HCT116 (cell line): ENCODE measurements around the gene CWC22. TPM values are rescaled to one million over a fixed set of nuclear protein-coding genes. Genes with fewer than 3 reads are reported as not detected.

ENCODE experiments used
- ATAC-seq: fragments of 200-7000 bp; cut with Tn5 transposase; 2 replicates; pipeline ENCODE4 v1.9.1; 2020; ENCODE audit warnings: mild to moderate bottlenecking, moderate library complexity
- BruUV-seq: library from RNA; stranded (reverse); fragments of 400-500 nt; replicated peaks from 2 replicates; lab custom pipeline; 2021; lab: Mats Ljungman, UMichigan
- CTCF ChIA-PET: fragments of 300-600 bp; sonication (Branson Sonifier 250); formaldehyde crosslinking; loops from one replicate; lab custom pipeline; 2021; ENCODE audit warnings: antibody characterized with exemption; lab: Charles Lee
- POLR2A ChIA-PET: fragments of 300-600, 350-600 bp; sonication (Branson Sonifier 250); formaldehyde crosslinking; loops from one replicate; lab custom pipeline; 2021; ENCODE audit warnings: antibody characterized with exemption; lab: Charles Lee
- RAD21 ChIA-PET, 2 experiments: fragments of 300-600 bp; sonication (Branson Sonifier 250); formaldehyde crosslinking; loops; one replicate each; lab custom pipeline; 2023; ENCODE audit warnings: low total read pairs in 2 of 2; ENCODE audit not compliant: uncharacterized antibody in 2 of 2, unreplicated experiment in 2 of 2, low non-redundant PET in 1 of 2; lab: Charles Lee
- DNase-seq: peaks from one replicate; pipeline ENCODE4 v3.0.0-alpha.2; 2010; ENCODE audit warnings: low read depth, low spot score
- H2AFZ ChIP-seq: fragments of 200-600 bp; shearing (Covaris generic), sonication (generic); 2 replicates; pipeline ENCODE4 v1.6.1; 2017; ENCODE audit warnings: low read depth, mixed run types, mixed read lengths, antibody characterized with exemption, low read length; ENCODE audit not compliant: poor library complexity, severe bottlenecking
- H3K27ac ChIP-seq: 2 replicates; pipeline ENCODE4 v1.5.1; 2012; ENCODE audit warnings: low read depth, low read length
- H3K27me3 ChIP-seq: fragments of 200-600 bp; sonication (generic); 2 replicates; pipeline ENCODE4 v1.6.1; 2016; ENCODE audit warnings: mixed run types, low read length, mixed read lengths; ENCODE audit not compliant: insufficient read depth
- H3K36me3 ChIP-seq, 2 experiments: fragments of 200-500 bp in 1 of 2; fragments of 200-600 bp in 1 of 2; sonication (Bioruptor generic) in 1 of 2; sonication (generic) in 1 of 2; 2 replicates each; pipeline versions ENCODE4 v1.5.1 to v1.6.1; 2014 to 2016; ENCODE audit warnings: low read length in 2 of 2, inconsistent platforms in 1 of 2, mixed read lengths in 1 of 2, mixed run types in 1 of 2; ENCODE audit not compliant: insufficient read depth in 2 of 2, control insufficient read depth in 1 of 2
- H3K4me1 ChIP-seq, 2 experiments: fragments of 200-600 bp in 1 of 2; sonication (generic) in 1 of 2; 2 replicates each; pipeline versions ENCODE4 v1.5.1 to v1.6.1; 2012 to 2017; ENCODE audit warnings: low read length in 2 of 2, inconsistent platforms in 1 of 2, mild to moderate bottlenecking in 1 of 2, mixed read lengths in 1 of 2, mixed run types in 1 of 2, moderate library complexity in 1 of 2; ENCODE audit not compliant: insufficient read depth in 2 of 2, control insufficient read depth in 1 of 2
- H3K4me2 ChIP-seq: fragments of 200-600 bp; sonication (generic); 2 replicates; pipeline ENCODE4 v1.6.1; 2017; ENCODE audit warnings: mixed run types, low read length, mixed read lengths
- H3K4me3 ChIP-seq, 2 experiments: fragments of 200-600 bp in 1 of 2; sonication (generic) in 1 of 2; replicated peaks in 1 of 2; 2 replicates each; pipeline ENCODE4 v1.5.1; 2011 to 2016; ENCODE audit warnings: low read length in 2 of 2, control low read depth in 1 of 2, low read depth in 1 of 2, mild to moderate bottlenecking in 1 of 2, mixed read lengths in 1 of 2, mixed run types in 1 of 2
- H3K79me2 ChIP-seq: fragments of 200-600 bp; sonication (generic); 2 replicates; pipeline ENCODE4 v1.6.1; 2017; ENCODE audit warnings: mild to moderate bottlenecking, mixed run types, low read length, moderate library complexity, mixed read lengths; ENCODE audit not compliant: insufficient read depth
- H3K9ac ChIP-seq: fragments of 200-600 bp; sonication (generic); 2 replicates; pipeline ENCODE4 v1.6.1; 2016; ENCODE audit warnings: low read length, mixed read lengths
- H3K9me2 ChIP-seq: fragments of 200-600 bp; sonication (generic), shearing (Covaris generic); 2 replicates; pipeline ENCODE4 v1.6.1; 2017; ENCODE audit warnings: mixed run types, mild to moderate bottlenecking, moderate library complexity; ENCODE audit not compliant: insufficient read depth
- H3K9me3 ChIP-seq, 2 experiments: fragments of 200-500 bp in 1 of 2; fragments of 200-600 bp in 1 of 2; sonication (Bioruptor generic) in 1 of 2; sonication (generic) in 1 of 2; 2 replicates each; pipeline ENCODE4 v1.6.1; 2014 to 2017; ENCODE audit warnings: low read length in 2 of 2, mixed read lengths in 2 of 2, inconsistent platforms in 1 of 2, low read depth in 1 of 2, mild to moderate bottlenecking in 1 of 2, mixed run types in 1 of 2, moderate library complexity in 1 of 2; ENCODE audit not compliant: control insufficient read depth in 1 of 2, insufficient read depth in 1 of 2
- H4K20me1 ChIP-seq: fragments of 200-600 bp; sonication (generic), shearing (Covaris generic); 2 replicates; pipeline ENCODE4 v1.6.1; 2017; ENCODE audit warnings: mixed run types, mild to moderate bottlenecking, moderate library complexity; ENCODE audit not compliant: insufficient read depth
- CBX3 ChIP-seq: IDR thresholded peaks from 2 replicates; pipeline ENCODE4 v1.6.1; 2012; ENCODE audit warnings: low read depth
- CEBPB ChIP-seq: IDR thresholded peaks from 2 replicates; pipeline ENCODE4 v1.6.1; 2012; ENCODE audit warnings: low read depth
- EGR1 ChIP-seq: IDR thresholded peaks from 2 replicates; pipeline ENCODE4 v1.6.1; 2012; ENCODE audit warnings: low read depth
- ELF1 ChIP-seq: IDR thresholded peaks from 2 replicates; pipeline ENCODE4 v1.6.1; 2012; ENCODE audit warnings: low read depth, borderline replicate concordance
- EZH2phosphoT487 ChIP-seq: fragments of 200-600 bp; IDR thresholded peaks from 2 replicates; pipeline ENCODE4 v1.6.1; 2018; ENCODE audit warnings: antibody characterized with exemption, borderline replicate concordance
- FOSL1 ChIP-seq: IDR thresholded peaks from 2 replicates; pipeline ENCODE4 v1.6.1; 2012; ENCODE audit warnings: low read depth
- POLR2A ChIP-seq: IDR thresholded peaks from 2 replicates; pipeline ENCODE4 v1.7.0; 2011; ENCODE audit warnings: borderline replicate concordance; ENCODE audit not compliant: insufficient read depth, insufficient read length; ENCODE audit errors: extremely low read depth
- RAD21 ChIP-seq: IDR thresholded peaks from 2 replicates; pipeline ENCODE4 v1.6.1; 2012; ENCODE audit warnings: low read depth, mild to moderate bottlenecking
- SIN3A ChIP-seq: IDR thresholded peaks from 2 replicates; pipeline ENCODE4 v1.6.1; 2012; ENCODE audit warnings: low read depth
- SRF ChIP-seq: IDR thresholded peaks from 2 replicates; pipeline ENCODE4 v1.6.1; 2012; ENCODE audit warnings: low read depth
- TCF7L2 ChIP-seq: IDR thresholded peaks from 2 replicates; pipeline ENCODE4 v1.7.0; 2011; ENCODE audit warnings: borderline replicate concordance, inconsistent platforms; ENCODE audit not compliant: insufficient read depth, insufficient read length; ENCODE audit errors: extremely low read depth
- YY1 ChIP-seq: IDR thresholded peaks from 2 replicates; pipeline ENCODE4 v1.6.1; 2011; ENCODE audit warnings: low read length, low read depth, moderate library complexity, mild to moderate bottlenecking; ENCODE audit not compliant: insufficient replicate concordance; ENCODE audit errors: extremely low read depth
- ZFX ChIP-seq: fragments of 450-650 bp; IDR thresholded peaks from 2 replicates; pipeline ENCODE4 v1.6.1; 2017
- intact Hi-C: fragments of 100-400 bp; cut with micrococcal nuclease; formaldehyde crosslinking; loops from 2 replicates; pipeline ENCODE4 v1.10.0; 2022
- total RNA-seq: library from RNA; stranded (reverse); gene quantifications from one replicate; pipeline ENCODE4 v1.2.1, GENCODE V29; 2021; ENCODE audit not compliant: unreplicated experiment
- TF ChIP-seq, protein P1 (sequence below): IDR thresholded peaks from 2 replicates; pipeline ENCODE4 v1.6.1; 2012
- TF ChIP-seq, protein P2 (sequence below): IDR thresholded peaks from 2 replicates; pipeline ENCODE4 v1.6.1; 2012; ENCODE audit warnings: low read depth
- TF ChIP-seq, protein P3 (sequence below): IDR thresholded peaks from 2 replicates; pipeline ENCODE4 v1.6.1; 2011; ENCODE audit warnings: mild to moderate bottlenecking, low read length, moderate library complexity; ENCODE audit not compliant: insufficient replicate concordance; ENCODE audit errors: extremely low read depth
- TF ChIP-seq, protein P4 (sequence below): IDR thresholded peaks from 2 replicates; pipeline ENCODE4 v1.6.1; 2012
- TF ChIP-seq, protein P5 (sequence below), 3 experiments: fragments of 200-600 bp in 1 of 3; sonication (generic) in 1 of 3; IDR thresholded peaks in 2 of 3; conservative IDR thresholded peaks in 1 of 3; 2 replicates each; pipeline ENCODE4 v1.5.1; 2012 to 2017; ENCODE audit warnings: low read depth in 2 of 3, low read length in 2 of 3, antibody characterized with exemption in 1 of 3, borderline replicate concordance in 1 of 3, control low read depth in 1 of 3, mild to moderate bottlenecking in 1 of 3, mixed read lengths in 1 of 3, mixed run types in 1 of 3, moderate library complexity in 1 of 3; ENCODE audit not compliant: insufficient read depth in 1 of 3

CWC22 gene
- total RNA-seq, 1 experiment from 2014 or later: 24.7 TPM

DNA sequence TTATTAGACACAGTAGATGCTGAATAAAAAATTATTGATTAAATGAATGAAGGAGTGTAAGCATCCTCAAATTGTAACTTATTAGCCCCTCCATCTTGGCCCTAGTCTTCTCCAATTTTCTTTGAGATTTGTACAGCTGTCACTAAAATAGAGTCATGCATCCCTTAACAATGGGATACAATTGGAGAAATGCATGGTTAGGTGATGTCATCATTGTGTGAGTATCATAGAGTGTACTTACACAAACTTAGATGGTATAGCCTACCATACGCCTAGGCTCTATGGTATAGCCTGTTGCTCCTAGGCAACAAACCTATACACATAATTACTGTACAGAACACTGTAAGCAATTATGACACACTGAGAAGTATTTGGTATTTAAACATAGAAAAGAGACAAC is 107.4 kb downstream of the CWC22 start:
- Histone ChIP-seq H3K9me2 (no peaks in the 10 kb centered on the region), H3K27ac (no peak overlapping the region), H4K20me1 (no peaks in the 10 kb centered on the region), H3K9me3 (no peaks in the 10 kb centered on the region), H3K36me3 (no peaks in the 10 kb centered on the region), H3K27me3 (no peaks in the 10 kb centered on the region), H3K4me1 (no peaks in the 10 kb centered on the region), H3K79me2 (no peaks in the 10 kb centered on the region), H3K9ac (no peak overlapping the region), H3K4me3 (no peak overlapping the region), H3K4me2 (no peak overlapping the region), H2AFZ (no peak overlapping the region)
- POLR2A ChIA-PET: no interaction called here
- BruUV-seq: no TSS peak
- DNase-seq (no peak), ATAC-seq (no peak)
- RAD21 ChIA-PET: no interaction called here
- intact Hi-C loops: no loop called here
- TF ChIP-seq EGR1: no peak
- TF ChIP-seq EZH2phosphoT487: no peak
- TF ChIP-seq ZFX: no peak
- TF ChIP-seq YY1: no peak
- no peak for TF ChIP-seq POLR2A
- no peak for TF ChIP-seq RAD21
- no peak for TF ChIP-seq FOSL1
- no peak for TF ChIP-seq SRF
- TF ChIP-seq, protein P1, sequence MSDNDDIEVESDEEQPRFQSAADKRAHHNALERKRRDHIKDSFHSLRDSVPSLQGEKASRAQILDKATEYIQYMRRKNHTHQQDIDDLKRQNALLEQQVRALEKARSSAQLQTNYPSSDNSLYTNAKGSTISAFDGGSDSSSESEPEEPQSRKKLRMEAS: no peak
- no peak for TF ChIP-seq CEBPB
- no peak for TF ChIP-seq SIN3A
- TF ChIP-seq, protein P2, sequence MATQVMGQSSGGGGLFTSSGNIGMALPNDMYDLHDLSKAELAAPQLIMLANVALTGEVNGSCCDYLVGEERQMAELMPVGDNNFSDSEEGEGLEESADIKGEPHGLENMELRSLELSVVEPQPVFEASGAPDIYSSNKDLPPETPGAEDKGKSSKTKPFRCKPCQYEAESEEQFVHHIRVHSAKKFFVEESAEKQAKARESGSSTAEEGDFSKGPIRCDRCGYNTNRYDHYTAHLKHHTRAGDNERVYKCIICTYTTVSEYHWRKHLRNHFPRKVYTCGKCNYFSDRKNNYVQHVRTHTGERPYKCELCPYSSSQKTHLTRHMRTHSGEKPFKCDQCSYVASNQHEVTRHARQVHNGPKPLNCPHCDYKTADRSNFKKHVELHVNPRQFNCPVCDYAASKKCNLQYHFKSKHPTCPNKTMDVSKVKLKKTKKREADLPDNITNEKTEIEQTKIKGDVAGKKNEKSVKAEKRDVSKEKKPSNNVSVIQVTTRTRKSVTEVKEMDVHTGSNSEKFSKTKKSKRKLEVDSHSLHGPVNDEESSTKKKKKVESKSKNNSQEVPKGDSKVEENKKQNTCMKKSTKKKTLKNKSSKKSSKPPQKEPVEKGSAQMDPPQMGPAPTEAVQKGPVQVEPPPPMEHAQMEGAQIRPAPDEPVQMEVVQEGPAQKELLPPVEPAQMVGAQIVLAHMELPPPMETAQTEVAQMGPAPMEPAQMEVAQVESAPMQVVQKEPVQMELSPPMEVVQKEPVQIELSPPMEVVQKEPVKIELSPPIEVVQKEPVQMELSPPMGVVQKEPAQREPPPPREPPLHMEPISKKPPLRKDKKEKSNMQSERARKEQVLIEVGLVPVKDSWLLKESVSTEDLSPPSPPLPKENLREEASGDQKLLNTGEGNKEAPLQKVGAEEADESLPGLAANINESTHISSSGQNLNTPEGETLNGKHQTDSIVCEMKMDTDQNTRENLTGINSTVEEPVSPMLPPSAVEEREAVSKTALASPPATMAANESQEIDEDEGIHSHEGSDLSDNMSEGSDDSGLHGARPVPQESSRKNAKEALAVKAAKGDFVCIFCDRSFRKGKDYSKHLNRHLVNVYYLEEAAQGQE: no peak
- TF ChIP-seq CBX3: no peak
- no peak for TF ChIP-seq ELF1
- TF ChIP-seq, protein P3, sequence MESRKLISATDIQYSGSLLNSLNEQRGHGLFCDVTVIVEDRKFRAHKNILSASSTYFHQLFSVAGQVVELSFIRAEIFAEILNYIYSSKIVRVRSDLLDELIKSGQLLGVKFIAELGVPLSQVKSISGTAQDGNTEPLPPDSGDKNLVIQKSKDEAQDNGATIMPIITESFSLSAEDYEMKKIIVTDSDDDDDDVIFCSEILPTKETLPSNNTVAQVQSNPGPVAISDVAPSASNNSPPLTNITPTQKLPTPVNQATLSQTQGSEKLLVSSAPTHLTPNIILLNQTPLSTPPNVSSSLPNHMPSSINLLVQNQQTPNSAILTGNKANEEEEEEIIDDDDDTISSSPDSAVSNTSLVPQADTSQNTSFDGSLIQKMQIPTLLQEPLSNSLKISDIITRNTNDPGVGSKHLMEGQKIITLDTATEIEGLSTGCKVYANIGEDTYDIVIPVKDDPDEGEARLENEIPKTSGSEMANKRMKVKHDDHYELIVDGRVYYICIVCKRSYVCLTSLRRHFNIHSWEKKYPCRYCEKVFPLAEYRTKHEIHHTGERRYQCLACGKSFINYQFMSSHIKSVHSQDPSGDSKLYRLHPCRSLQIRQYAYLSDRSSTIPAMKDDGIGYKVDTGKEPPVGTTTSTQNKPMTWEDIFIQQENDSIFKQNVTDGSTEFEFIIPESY: no peak
- no peak for TF ChIP-seq TCF7L2
- TF ChIP-seq, protein P4, sequence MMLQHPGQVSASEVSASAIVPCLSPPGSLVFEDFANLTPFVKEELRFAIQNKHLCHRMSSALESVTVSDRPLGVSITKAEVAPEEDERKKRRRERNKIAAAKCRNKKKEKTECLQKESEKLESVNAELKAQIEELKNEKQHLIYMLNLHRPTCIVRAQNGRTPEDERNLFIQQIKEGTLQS: no peak
- TF ChIP-seq, protein P5, sequence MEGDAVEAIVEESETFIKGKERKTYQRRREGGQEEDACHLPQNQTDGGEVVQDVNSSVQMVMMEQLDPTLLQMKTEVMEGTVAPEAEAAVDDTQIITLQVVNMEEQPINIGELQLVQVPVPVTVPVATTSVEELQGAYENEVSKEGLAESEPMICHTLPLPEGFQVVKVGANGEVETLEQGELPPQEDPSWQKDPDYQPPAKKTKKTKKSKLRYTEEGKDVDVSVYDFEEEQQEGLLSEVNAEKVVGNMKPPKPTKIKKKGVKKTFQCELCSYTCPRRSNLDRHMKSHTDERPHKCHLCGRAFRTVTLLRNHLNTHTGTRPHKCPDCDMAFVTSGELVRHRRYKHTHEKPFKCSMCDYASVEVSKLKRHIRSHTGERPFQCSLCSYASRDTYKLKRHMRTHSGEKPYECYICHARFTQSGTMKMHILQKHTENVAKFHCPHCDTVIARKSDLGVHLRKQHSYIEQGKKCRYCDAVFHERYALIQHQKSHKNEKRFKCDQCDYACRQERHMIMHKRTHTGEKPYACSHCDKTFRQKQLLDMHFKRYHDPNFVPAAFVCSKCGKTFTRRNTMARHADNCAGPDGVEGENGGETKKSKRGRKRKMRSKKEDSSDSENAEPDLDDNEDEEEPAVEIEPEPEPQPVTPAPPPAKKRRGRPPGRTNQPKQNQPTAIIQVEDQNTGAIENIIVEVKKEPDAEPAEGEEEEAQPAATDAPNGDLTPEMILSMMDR (IDR thresholded peaks at IDR 0.05 in 2 of 3, conservative IDR thresholded peaks at IDR 0.05 in 1 of 3; ENCODE audit: borderline replicate concordance in 1 of 3, insufficient read depth in 1 of 3, low read depth in 2 of 3, low read length in 2 of 3): no peak
- CTCF ChIA-PET: no interaction called here
